ENCODE measurements around the gene FBLN2.

The FBLN2 gene

DNA sequence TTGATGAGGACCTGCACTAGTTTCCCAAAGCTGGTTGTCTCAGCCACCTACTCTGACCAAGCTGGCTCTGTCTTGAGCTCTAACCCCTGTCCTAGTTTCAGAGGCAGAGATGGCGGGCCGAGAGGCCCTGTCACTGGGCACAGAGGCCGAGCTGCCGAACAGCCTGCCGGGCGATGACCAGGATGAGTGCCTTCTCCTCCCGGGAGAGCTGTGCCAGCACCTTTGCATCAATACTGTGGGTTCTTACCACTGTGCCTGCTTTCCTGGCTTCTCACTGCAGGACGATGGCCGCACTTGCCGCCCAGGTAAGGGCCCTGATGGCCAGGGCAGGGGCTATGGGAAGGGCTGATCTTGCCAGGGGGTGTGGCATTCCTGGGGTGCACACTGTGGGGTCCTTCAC, 69.1 kb downstream of the FBLN2 start:
- no peak for TF ChIP-seq ZFX (IDR thresholded peaks at IDR 0.05; ENCODE audit: borderline replicate concordance)
- TF ChIP-seq, protein P1, sequence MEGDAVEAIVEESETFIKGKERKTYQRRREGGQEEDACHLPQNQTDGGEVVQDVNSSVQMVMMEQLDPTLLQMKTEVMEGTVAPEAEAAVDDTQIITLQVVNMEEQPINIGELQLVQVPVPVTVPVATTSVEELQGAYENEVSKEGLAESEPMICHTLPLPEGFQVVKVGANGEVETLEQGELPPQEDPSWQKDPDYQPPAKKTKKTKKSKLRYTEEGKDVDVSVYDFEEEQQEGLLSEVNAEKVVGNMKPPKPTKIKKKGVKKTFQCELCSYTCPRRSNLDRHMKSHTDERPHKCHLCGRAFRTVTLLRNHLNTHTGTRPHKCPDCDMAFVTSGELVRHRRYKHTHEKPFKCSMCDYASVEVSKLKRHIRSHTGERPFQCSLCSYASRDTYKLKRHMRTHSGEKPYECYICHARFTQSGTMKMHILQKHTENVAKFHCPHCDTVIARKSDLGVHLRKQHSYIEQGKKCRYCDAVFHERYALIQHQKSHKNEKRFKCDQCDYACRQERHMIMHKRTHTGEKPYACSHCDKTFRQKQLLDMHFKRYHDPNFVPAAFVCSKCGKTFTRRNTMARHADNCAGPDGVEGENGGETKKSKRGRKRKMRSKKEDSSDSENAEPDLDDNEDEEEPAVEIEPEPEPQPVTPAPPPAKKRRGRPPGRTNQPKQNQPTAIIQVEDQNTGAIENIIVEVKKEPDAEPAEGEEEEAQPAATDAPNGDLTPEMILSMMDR (IDR thresholded peaks at IDR 0.05): no peak
- no peak overlapping the region for H3K27ac ChIP-seq

DNA sequence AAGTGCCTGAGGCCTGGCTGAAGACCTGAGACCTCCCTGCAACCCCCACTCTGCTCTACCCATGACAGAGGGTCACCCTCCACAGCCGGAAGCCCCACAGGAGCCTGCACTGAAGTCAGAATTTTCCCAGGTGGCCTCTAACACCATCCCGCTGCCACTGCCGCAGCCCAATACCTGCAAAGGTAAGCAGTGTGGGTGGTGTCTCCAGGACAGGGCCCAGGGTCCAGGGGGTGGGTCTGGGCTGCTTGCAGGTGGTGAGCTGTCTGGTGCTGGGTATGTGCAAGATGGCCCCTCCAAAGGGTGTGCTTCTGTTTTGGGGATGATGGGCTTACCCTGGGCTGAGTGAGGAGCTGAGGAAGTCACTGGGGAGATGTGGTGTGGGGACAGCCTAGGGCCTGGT, 69.9 kb downstream of the FBLN2 start:
- TF ChIP-seq ZFX (IDR thresholded peaks at IDR 0.05; ENCODE audit: borderline replicate concordance): no peak
- TF ChIP-seq, protein P1 (IDR thresholded peaks at IDR 0.05): no peak
- no peak overlapping the region for H3K27ac ChIP-seq

DNA sequence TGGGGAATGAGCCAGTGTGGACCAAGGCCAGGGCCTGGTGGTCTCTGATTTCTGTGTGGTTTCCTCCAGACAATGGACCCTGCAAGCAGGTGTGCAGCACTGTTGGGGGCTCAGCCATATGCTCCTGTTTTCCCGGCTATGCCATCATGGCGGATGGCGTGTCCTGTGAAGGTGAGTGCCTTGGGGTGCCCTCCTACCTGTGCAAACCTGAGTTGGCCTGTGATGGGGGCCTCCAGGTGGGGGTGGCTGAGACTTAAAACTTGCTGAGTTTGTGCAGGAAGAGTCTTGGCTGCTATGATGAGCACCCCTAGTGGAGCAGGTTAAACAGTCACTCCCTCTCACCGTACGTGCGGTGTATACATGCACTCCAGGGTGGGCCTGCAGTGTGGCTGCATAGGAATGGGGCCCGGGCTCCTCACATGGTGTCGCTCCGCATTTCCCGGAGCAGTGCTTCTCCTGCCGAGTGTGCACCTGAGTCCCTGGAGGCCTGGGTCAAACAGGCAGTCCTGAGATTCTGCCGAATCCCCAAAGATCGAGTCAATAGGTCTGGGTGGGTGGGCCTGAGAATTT, 70.8 kb downstream of the FBLN2 start:
- H3K27ac ChIP-seq: no peak overlapping the region
- TF ChIP-seq, protein P1 (IDR thresholded peaks at IDR 0.05): no peak
- no peak for TF ChIP-seq ZFX (IDR thresholded peaks at IDR 0.05; ENCODE audit: borderline replicate concordance)

DNA sequence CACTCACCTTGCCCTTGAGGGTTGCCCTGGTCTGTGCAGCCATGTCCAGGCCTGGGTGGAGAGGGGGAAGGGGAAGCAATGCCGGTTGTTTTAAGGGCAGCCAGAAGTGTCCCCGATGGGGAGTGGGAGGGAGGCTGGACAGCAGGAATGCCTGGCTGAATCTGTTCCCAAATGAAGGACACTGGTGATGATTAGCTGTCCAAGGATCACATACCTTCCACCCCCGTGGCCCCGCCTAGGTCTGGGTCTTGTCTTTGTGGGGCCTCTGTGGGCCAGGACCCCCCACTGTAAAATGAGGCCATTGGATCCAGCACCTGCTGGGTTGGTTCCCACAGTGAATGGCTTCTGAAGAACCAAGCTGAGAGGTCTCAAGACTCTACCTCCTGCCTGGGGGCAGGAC, 71.4 kb downstream of the FBLN2 start:
- TF ChIP-seq, protein P1 (IDR thresholded peaks at IDR 0.05): no peak
- no peak for TF ChIP-seq ZFX (IDR thresholded peaks at IDR 0.05; ENCODE audit: borderline replicate concordance)
- no peak overlapping the region for H3K27ac ChIP-seq

DNA sequence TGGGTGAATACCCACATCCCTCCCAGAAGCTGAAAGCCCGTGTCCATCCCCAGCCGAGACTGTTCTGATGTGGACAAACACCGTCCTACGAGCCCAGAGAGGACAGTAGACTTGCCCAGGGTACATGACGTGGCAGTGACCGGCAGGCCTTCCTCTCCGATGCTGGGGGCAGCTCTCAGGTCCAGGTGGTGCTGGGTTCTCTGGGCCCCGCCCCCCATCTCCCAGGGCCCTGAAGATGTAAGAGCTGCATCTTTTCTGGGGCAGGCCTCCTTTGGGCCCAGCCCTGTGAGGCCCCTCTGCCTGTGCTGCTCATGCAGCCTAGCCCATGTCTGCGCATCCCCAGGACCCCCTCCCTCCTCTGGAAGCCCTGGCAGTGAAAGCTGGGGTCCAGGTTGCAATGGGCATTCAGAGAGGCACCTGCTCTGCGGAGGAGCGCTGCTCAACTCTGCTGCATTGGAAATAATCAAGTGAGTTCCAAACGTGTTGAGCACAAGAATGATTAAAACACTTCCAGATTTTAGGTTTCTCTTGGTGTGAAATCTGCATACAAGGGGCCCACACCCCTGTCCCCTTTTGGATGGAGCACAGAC, 71.9 kb downstream of the FBLN2 start:
- no peak overlapping the region for H3K27ac ChIP-seq
- TF ChIP-seq, protein P1 (IDR thresholded peaks at IDR 0.05): no peak
- TF ChIP-seq ZFX (IDR thresholded peaks at IDR 0.05; ENCODE audit: borderline replicate concordance): no peak

DNA sequence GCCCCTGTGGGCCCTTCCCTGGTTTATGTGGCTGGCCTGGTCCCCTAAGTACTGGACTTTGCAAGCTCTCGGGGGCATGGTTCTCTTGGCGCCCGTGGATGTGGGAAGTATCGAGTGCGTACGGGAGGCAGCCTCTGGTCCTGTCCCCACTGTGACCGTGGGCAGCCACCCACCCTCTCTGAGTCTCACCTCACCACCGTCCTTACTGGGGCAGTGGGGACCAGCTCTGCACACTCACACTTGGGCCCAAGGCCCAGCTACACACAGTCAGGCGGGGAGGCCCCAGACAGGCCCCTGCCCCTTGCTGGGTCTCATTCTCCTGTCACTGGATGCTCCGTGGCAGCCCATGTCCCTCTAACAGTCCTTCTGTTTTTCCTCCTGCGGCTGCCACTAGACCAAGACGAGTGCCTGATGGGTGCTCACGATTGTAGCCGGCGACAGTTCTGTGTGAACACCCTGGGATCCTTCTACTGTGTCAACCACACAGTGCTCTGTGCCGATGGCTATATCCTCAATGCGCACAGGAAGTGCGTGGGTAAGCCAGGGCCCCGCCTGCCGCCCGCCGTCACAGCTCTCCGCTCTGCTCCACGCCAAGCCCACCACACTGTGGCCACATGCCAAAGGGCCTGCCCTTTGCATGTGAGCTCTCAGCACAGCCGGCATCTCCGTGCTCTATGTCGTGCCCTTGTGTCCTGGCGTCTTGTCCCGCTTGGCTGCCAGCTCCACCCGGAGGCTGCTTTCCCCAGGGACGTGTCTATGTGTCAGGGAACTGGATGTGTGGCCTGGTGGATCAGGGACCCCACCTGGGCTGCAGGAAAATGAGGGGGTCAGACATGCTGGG, 72.7 kb downstream of the FBLN2 start:
- no peak overlapping the region for H3K27ac ChIP-seq

More for the DNA sequence above, 72.7 kb downstream of the FBLN2 start:
- no peak for TF ChIP-seq ZFX (IDR thresholded peaks at IDR 0.05; ENCODE audit: borderline replicate concordance)
- TF ChIP-seq, protein P1 (IDR thresholded peaks at IDR 0.05): no peak

Data from 22Rv1 (cell line).